ENCODE data around the gene CENPU. TPM values are rescaled to one million over a fixed set of nuclear protein-coding genes. Genes with fewer than 3 reads are reported as not detected.
"Not testable (repeated sequence)": the region's sequence is repeated elsewhere in the genome, so short reads cannot be mapped to it uniquely, and the experiment has no call there.

The CENPU gene
- total RNA-seq, 1 donor = 4.6 TPM

- H3K4me3 ChIP-seq (ENCODE audit: low read length) = no peak overlapping the region
- H3K27me3 ChIP-seq (ENCODE audit: insufficient read depth, low read length) = no peaks in the 10 kb centered on the region
- peaks cover 20% of the 10 kb centered on the region for H3K4me1 ChIP-seq (ENCODE audit: insufficient read depth, low read length)
- H3K9me3 ChIP-seq (ENCODE audit: low read depth, low read length) = no peaks in the 10 kb centered on the region
Observed at GRCh38 chr4:184671101-184671500, 62.8 kb downstream of the CENPU start.

GRCh38 chr4:184669251-184669650 lies 64.6 kb downstream of the CENPU start:
- Histone ChIP-seq H3K4me1 (ENCODE audit: insufficient read depth, low read length) (peaks cover 20% of the 10 kb centered on the region), H3K4me3 (ENCODE audit: low read length) (no peak overlapping the region), H3K27me3 (ENCODE audit: insufficient read depth, low read length) (no peaks in the 10 kb centered on the region), H3K9me3 (ENCODE audit: low read depth, low read length) (no peaks in the 10 kb centered on the region)

DNA sequence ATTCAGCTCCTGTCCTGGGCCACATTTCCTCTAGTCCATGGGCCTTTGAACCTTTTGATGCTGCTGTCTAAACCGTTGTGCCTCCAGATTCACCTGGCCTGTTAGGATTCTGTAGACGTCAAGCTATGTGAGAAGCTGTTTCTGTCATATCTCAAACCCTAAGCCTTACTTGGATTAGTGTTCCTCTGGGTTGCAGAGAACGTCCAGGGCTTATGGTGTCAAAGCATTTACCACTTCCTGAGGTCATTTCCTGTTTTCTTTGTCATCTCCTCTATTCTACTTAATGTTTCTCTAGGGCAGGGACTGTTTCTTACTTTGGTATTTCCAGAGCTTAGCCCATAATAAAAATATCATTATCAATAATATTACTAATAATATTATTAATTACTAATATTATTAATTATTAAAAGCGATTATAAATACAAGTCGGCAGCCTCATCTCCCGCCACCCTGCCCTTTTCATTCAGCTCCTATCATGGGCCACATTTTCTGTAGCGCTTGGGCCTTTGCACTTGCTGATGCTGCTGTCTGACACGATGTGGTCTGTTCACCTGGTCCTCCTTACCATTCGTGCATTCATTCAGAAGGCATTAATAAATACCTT lies 65.3 kb downstream of the CENPU start:
- Histone ChIP-seq H3K4me1 (ENCODE audit: insufficient read depth, low read length) (peaks cover 20% of the 10 kb centered on the region), H3K27me3 (ENCODE audit: insufficient read depth, low read length) (no peaks in the 10 kb centered on the region), H3K9me3 (ENCODE audit: low read depth, low read length) (no peaks in the 10 kb centered on the region), H3K4me3 (ENCODE audit: low read length) (no peak overlapping the region)

- Histone ChIP-seq H3K9me3 (ENCODE audit: low read depth, low read length) (no peaks in the 10 kb centered on the region), H3K4me3 (ENCODE audit: low read length) (no peak overlapping the region), H3K4me1 (ENCODE audit: insufficient read depth, low read length) (peaks cover 20% of the 10 kb centered on the region), H3K27me3 (ENCODE audit: insufficient read depth, low read length) (no peaks in the 10 kb centered on the region)
Observed at GRCh38 chr4:184668096-184668495, 65.8 kb downstream of the CENPU start.

- H3K4me1 ChIP-seq (ENCODE audit: insufficient read depth, low read length) = peaks cover 20% of the 10 kb centered on the region
- H3K27me3 ChIP-seq (ENCODE audit: insufficient read depth, low read length) = no peaks in the 10 kb centered on the region
- H3K4me3 ChIP-seq (ENCODE audit: low read length) = no peak overlapping the region
- H3K9me3 ChIP-seq (ENCODE audit: low read depth, low read length) = no peaks in the 10 kb centered on the region
Observed at GRCh38 chr4:184666670-184667069, 67.2 kb downstream of the CENPU start.

DNA sequence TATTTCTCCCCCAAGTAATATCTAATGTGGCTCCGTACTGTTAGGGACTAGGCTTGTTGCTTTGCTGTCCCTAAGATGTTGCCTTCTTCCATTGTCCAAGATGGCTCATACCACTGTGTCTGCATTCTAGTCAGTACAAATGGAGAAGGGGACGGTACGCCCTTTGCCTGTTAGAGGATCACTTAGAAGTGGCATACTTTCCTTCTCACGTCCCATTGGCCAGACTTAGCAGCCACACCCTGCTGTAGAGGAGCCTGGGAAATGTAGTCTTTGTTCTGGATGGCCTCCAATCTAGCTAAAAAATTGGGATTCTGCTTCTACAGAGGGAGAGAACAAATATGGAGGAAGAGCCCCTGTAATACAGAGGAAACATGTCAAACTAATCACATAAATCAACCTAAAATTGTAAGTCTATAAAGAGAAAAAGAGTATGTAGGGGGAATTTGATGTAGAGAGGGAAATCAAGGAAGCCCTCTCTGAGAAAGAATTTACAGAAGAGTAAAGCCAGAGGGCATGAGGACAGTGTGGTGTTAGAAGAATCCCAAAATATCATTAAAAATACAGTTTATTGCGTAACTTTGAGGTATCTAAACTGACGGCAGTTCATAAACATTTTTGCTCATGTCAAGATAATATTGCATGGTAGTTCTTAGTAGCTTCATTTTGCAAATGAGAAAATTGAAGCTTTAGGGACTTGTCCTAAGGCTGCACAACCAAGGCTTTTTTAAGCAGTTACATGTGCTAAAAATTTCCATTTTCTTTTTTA lies 69.3 kb downstream of the CENPU start:
- H3K4me3 ChIP-seq (ENCODE audit: low read length) = no peak overlapping the region
- H3K9me3 ChIP-seq (ENCODE audit: low read depth, low read length) = no peaks in the 10 kb centered on the region
- H3K27me3 ChIP-seq (ENCODE audit: insufficient read depth, low read length) = no peaks in the 10 kb centered on the region
- peaks cover 19% of the 10 kb centered on the region for H3K4me1 ChIP-seq (ENCODE audit: insufficient read depth, low read length)

DNA sequence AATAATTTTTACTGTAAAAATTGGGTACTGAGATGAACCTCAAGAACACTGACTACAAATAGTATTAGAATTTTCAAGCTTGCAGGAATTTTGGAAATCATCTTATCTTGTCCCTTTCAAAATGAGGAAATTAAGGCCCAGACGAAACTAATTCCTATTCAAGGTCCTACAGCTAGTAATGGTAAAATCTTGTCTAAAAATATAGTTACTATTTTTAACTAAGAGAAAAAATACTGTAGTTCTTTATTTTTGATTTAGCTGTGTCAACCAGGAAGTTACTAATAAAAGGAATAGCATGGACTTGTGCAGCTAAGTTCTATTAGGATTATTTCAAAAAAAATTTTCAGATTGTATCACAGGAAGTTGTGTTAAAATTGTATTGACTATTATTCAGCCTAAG lies 71.7 kb downstream of the CENPU start:
- no peaks in the 10 kb centered on the region for H3K27me3 ChIP-seq (ENCODE audit: insufficient read depth, low read length)

GRCh38 chr4:184660978-184661377 lies 72.9 kb downstream of the CENPU start:
- Histone ChIP-seq H3K4me3 (ENCODE audit: low read length) (no peak overlapping the region), H3K9me3 (ENCODE audit: low read depth, low read length) (no peaks in the 10 kb centered on the region), H3K4me1 (ENCODE audit: insufficient read depth, low read length) (peaks cover 10% of the 10 kb centered on the region), H3K27me3 (ENCODE audit: insufficient read depth, low read length) (no peaks in the 10 kb centered on the region)

More for the DNA sequence above, 71.7 kb downstream of the CENPU start:
- Histone ChIP-seq H3K9me3 (ENCODE audit: low read depth, low read length) (no peaks in the 10 kb centered on the region), H3K4me1 (ENCODE audit: insufficient read depth, low read length) (no peaks in the 10 kb centered on the region), H3K4me3 (ENCODE audit: low read length) (no peak overlapping the region)

DNA sequence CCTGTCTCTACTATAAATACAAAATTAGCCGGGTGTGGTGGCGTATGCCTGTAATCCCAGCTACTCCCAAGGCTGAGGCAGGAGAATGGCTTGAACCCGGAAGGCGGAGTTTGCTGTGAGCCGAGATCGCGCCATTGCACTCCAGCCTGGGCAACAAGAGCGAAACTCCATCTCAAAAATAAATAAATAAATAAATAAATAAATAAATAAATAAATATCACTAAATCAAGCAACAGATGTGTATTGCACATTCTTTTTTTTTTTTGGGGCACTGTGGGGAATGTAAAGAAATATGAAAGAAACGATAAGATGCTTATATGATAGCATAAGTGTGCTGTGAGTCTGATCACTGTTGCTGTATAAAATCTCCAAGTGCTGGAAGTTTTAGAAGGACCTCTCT lies 76.1 kb downstream of the CENPU start:
- not testable (repeated sequence) for H3K27me3 ChIP-seq (ENCODE audit: insufficient read depth, low read length); H3K4me3 ChIP-seq (ENCODE audit: low read length); H3K9me3 ChIP-seq (ENCODE audit: low read depth, low read length)
- peaks cover 12% of the 10 kb centered on the region for H3K4me1 ChIP-seq (ENCODE audit: insufficient read depth, low read length)

DNA sequence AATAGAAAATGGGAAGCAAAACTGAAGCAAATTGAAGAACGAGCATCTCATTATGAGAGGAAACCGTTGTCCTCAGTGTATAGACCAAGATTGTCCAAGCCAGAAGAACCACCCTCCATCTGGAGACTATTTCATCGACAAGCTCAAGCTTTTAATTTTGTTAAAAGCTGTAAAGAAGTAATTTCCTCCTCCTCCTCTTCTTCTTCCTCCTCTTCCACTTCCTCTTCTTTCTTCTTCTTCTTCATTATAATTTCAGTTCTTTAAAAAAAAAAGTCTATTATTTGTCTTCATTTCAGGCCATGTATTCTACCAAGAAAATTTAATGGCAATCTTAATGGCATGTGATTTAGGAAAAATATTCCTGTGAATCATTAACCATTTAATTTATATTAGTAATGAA lies 76.8 kb downstream of the CENPU start:
- no peaks in the 10 kb centered on the region for H3K27me3 ChIP-seq (ENCODE audit: insufficient read depth, low read length)
- H3K9me3 ChIP-seq (ENCODE audit: low read depth, low read length) = no peaks in the 10 kb centered on the region
- peaks cover 12% of the 10 kb centered on the region for H3K4me1 ChIP-seq (ENCODE audit: insufficient read depth, low read length)
- no peak overlapping the region for H3K4me3 ChIP-seq (ENCODE audit: low read length)

DNA sequence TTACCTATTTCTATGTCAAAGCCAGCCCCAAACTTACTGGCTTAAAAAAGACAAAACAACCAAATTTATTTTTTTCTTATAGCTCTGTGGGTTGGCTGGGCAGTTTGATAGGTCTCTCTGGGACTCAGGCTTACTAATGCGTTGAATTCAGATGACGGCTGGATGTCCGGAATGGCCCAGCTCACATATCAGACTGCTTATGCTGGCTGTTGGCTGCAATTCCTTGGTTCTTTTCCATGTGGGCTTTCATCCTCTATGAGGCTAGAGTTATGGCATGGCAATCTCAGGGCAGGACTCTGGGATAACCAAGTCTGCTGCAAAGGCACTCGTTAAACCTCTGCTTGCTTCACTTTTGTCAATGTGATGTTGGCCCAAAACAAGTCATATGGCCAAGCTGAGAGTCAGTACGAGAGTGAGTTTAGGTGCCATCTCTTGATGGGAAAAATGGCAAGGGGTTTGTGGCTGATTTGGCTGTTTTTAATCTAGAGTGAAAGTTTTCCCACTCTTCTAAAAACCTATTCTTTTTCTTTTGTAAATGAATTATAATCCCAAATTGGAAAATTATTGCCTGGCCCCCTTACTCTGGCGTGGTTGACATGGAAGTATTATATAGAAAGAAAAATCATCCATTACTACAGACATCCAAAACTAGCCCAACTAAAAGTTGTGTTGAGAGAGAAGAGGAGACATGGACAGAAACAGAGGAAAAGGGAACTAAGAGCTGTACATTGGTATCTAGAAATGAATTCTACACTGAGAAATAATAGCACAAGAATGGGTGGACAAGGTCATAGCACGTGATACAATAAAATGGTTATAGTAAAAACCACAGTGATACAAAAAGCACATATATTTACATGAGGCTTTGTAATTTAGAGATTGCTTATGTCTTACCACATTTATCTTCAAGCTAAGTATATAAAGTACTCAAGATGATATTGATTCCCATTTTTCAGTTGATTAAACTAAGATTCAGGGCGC lies 77.7 kb downstream of the CENPU start:
- H3K4me3 ChIP-seq (ENCODE audit: low read length) = no peak overlapping the region
- H3K9me3 ChIP-seq (ENCODE audit: low read depth, low read length) = no peaks in the 10 kb centered on the region
- H3K4me1 ChIP-seq (ENCODE audit: insufficient read depth, low read length) = peaks cover 15% of the 10 kb centered on the region
- no peaks in the 10 kb centered on the region for H3K27me3 ChIP-seq (ENCODE audit: insufficient read depth, low read length)

DNA sequence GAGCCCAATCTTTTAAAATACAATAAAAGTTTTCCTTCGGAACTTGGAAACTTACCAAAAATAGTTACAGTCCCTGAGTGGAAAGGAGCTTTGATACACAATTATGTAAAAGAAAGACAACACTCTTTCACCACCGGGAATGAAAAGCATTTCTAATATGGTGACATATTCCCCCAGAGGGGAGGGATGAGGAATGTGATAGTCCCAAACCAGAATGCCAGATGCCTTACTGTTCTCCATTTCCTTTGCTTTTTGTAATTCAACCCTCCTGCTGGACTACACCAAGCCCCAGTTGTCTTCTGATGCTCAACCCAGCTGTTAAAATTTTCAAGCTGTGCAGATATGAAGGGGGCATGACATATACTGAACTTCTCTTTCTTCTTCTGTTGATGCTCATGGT lies 80.2 kb downstream of the CENPU start:
- peaks cover 28% of the 10 kb centered on the region for H3K4me1 ChIP-seq (ENCODE audit: insufficient read depth, low read length)
- H3K9me3 ChIP-seq (ENCODE audit: low read depth, low read length) = no peaks in the 10 kb centered on the region
- H3K4me3 ChIP-seq (ENCODE audit: low read length) = no peak overlapping the region
- no peaks in the 10 kb centered on the region for H3K27me3 ChIP-seq (ENCODE audit: insufficient read depth, low read length)

GRCh38 chr4:184652681-184653080 lies 81.2 kb downstream of the CENPU start:
- not testable (repeated sequence) for H3K4me3 ChIP-seq (ENCODE audit: low read length); H3K27me3 ChIP-seq (ENCODE audit: insufficient read depth, low read length); H3K9me3 ChIP-seq (ENCODE audit: low read depth, low read length)
- H3K4me1 ChIP-seq (ENCODE audit: insufficient read depth, low read length) = peaks cover 37% of the 10 kb centered on the region

DNA sequence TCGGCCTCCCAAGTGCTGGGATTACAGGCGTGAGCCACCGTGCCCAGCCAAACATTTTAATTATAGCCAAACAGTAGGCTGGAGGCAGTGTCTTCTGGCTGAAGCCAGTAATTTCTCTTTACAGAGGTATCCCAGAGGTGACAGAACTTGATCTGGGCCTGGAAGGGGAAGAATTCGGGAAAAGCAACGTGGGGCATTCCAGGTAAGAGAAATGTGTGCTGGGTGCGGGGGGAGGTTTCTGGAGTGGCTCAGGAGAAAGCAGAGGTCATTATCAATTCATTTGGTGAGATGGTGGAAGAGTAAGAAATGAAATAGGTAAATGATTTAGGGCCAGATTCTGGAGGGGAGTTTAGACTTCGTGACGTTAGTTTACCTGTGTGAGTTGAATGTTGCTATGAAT lies 82.0 kb downstream of the CENPU start:
- H3K27me3 ChIP-seq (ENCODE audit: insufficient read depth, low read length) = no peaks in the 10 kb centered on the region
- peaks cover 42% of the 10 kb centered on the region for H3K4me1 ChIP-seq (ENCODE audit: insufficient read depth, low read length)
- no peaks in the 10 kb centered on the region for H3K9me3 ChIP-seq (ENCODE audit: low read depth, low read length)
- no peak overlapping the region for H3K4me3 ChIP-seq (ENCODE audit: low read length)
